NCI-H446 treated with DMSO at 0.1 percent for 48 hours (cell line): Measurements from ENCODE around the gene ZNRF1.
A peak's percentile ranks its signal among the peaks of the same experiment; 100 is the strongest.

ENCODE experiments used
- DNase-seq: peaks from one replicate; lab custom pipeline; 2025; lab: John Stamatoyannopoulos, UW

ZNRF1 gene

DNA sequence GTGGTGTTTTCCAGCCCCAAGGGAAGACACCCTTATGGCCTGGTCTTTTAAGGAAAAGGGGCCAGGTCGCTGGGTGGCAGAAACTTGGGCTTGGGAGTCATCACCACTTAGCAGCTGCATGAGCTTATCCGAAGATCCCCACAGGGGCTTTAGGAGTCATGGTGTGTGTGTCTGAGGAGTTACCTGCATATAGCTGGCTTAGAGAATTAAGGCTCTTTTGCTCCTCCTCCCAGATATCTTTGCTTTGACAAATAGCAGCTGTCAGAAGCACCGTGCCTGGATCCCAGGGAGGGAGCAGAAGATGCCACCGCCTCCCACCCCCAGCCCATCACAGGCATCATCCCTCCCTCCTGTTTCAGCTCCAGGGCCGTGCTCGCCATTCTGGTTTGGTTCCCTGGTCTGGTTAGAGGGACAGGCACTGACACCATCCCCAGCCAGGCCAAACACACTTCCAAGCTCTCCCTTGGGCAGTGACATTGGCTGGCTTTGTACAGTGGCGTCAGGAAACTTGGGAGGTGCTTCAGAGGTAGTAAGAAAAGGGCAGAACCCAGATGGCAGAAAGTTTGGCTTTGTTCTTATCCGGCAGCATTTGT is 100.3 kb downstream of the ZNRF1 start:
- DNase-seq = no peak

DNA sequence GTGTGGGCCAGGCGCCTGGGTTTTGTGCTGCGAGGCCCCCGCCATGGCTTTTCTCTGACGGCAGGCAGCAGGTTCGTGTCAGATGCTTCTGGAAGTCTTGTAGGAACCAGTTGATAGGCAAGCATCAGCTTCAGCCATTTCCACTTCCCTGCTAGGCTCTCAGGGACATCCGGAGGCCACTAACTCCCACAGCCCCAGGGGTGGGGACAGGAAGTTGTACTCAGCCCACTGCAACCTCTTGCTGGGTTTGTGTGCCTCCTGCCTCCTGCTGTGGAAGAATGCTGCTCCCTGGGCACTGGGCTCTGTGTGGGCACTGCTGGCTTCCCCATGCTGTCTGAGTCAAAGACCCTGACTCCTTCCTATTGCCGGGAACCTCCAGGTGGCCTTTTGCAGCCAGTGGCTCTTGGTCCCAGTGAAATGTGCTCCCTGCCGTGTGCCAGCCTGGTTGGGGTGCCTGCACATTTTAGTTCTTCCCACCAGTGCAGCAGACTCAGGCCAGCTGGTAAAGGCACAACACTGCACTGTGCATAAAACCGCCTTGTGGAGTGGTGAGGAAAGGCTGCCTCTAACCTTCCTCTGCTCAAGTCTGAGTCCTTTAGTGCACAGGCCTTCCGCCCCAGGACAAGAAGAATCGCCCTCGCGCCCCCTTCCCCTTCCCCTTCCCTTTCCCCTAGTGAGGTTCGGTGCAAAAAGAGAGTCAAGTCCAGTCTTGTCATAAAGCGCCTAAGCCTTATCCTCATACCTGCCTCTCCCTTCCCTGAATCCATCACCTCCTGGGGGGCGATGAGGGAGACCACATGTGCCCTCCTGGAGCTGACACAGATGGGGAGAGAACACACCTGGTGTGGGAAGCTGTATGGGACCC is 101.1 kb downstream of the ZNRF1 start:
- no peak for DNase-seq

DNA sequence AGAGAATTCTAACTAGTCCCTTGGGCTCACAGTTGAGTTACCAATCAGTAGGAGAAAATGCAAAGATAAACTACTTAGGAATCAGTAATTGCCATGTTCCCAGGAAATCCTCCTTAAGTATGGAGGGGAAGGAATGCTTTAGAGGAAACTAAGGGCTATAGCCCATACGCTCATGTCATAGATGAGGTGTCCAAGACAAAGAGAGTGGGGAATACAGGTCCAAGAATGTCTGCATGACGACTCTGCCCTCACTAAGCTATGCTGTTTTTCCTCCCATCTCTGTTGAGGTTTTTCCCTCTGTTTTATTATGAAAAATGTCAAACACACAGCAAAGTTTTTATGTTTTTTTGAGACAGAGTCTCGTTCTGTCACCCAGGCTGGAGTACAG is 101.8 kb downstream of the ZNRF1 start:
- no peak for DNase-seq

DNA sequence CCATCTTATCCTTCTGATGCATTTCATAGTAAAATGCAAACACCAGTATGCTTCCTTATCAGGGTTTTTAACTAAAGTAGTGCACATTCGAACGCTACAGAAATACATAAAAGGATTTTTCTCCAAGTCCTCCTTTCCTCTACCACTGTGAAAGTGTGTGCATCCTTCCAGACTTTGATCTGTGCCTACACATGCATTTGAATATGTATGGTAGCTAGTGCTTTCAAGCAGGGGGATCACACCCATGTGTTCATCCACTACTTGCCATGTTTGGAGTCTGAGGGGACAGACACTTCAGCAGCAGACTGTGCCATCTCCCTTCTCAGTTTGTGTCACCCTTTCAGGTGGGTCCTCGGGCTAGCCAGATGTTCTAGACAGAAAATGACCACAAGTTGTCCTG is 102.8 kb downstream of the ZNRF1 start:
- DNase-seq = no peak

DNA sequence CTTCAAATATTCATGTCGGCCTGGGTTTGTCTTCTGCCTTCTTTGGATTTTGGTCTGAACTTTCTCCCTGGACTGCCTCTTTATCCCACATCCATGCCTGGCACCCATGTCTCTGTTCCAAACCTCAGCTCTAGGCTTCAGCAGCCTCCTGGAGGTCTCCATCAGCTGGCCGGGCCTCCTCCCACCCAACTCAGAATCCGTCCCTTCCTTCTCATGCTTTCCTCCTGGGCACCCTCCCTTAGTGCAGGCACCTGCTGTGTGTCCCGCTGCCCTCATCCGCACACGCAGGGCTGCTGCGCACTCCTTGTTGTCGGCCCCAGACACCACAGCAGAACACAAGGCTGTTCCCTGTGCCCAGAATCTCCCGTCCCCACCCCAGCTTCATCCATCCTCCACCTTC is 103.8 kb downstream of the ZNRF1 start:
- DNase-seq = no peak

DNA sequence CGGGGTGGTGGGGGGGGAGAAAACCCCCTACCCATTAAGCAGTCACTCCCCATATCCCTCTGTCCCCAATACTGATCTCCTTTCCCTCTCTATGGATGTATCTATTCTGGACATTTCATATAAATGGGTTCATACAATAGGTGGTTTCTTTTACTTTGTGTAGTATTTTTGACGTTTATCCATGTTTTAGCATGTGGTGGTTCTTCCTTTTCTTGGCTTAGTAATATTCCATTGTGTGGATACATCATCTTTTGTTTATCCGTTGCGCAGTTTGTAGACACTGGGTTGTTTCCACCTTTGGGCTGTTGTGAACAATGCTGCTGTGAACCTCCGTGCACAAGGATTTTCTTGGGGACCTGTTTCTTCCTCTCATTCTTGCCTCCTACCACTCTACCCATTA is 105.2 kb downstream of the ZNRF1 start:
- DNase-seq = no peak

DNA sequence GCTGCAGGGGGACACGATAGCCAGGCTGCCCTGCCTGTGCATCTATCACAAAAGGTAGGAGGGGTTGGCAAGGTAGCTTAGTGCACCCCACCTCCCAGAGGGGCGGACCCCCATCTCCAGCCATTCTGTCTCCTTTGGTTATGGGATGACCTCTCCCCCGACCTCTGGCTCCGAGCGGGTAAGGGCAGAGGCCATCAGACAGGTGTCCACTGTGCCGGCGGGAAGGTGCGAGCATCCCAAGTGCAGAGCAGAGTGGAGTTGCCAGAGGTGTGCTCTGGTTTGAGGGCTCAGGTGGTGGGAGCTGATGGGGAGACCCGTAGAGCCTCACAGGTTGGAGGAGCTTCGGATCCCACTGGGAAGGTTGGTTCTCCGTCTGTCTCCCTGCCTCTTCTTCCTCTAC is 106.0 kb downstream of the ZNRF1 start:
- no peak for DNase-seq

DNA sequence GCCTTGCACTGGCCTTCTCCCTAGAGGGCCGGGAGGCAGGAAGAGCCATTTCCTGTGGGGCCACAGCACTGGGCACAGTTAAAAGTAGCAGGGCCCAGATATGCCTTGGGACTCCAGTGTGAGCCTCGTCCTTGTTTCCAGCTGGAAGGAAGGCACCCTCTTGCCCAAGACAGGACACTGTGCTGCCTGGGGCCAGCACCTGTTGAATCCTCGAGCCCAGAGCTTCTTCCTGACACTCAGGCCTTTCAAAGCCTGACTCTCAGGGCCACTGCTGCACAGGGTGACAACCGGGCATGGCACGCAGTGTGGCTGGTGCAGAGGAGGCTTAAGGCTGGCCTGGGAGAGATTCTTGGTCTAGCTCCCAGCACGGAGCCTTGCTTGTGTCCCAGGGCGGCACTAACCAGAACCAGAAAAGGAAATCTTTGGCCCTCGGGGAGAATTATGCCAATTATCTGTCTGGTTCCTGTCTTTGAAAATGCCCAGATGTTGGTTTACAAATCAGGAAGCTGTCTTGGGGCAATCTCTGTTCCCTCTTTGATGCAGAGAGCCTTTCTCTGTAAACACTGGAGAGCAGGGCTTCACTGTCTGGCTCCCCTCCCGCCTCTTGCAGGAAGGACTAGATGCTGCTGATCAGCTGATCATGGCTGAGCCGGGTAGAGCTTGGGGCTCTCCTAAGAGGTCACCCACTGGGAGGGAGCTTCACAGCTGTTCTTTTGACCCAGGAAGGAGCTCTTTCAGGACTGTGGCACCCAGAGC is 106.7 kb downstream of the ZNRF1 start:
- DNase-seq = no peak

DNA sequence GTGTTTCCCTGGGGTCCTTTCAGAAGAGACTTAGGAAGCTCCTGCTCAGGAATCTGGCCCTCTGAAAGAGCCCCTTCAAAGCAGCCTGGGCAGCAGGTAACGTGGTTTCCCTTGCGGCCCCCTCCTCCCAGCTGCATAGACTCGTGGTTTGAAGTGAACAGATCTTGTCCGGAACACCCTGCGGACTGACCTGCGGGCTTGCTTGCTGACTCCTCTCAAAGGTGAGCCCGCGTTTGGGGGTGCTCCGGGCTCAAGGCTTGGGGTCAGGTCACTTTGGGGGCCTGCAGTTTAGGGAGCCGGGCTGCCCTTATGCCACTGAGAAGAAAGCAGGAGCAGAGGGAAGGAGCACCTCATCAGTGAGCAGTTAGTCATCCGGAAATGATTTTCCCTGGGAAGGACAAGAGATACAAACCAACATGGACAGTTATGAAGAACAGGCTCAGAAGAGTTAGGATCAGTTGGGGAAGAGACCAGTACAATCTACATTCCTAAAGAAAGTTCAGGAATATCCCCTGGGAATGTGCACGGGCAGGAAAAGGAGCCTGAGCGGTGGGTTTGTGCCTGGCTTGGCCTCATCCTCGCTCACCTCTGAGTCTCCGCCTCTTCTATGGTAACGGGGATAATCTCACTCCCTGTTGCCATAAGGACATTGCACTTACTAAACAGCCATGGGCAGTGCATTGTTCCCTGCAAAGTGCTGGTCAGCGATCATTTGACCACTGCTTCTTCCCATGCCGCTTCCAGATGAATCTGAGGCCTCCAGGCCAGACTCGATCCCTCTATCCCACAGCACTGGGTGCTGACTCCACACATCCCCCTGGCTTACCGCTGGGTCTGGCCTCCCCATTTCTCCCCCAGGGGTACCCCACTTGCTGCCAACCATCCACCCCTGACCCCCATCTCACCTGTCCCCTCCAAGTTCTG is 107.8 kb downstream of the ZNRF1 start:
- DNase-seq = no peak

DNA sequence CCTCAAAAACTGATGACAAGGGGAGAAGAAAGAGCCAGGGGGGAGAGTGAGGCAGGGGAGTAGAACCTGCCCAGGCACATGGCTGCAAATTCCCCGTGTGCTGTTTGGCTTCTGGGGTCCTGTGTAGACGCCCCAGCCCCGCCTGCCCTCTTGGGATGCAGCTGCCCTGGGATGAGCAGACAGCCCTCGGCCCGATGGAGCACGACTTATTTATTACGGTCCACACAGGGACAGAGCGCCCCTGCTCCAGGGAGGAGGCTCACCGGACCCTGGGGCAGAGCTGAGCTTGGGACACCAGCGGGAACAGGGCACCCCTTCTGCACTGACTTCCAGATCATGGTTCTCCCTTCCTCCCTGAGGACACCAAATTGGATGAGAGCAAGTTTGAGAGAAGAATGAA is 108.7 kb downstream of the ZNRF1 start:
- no peak for DNase-seq

DNA sequence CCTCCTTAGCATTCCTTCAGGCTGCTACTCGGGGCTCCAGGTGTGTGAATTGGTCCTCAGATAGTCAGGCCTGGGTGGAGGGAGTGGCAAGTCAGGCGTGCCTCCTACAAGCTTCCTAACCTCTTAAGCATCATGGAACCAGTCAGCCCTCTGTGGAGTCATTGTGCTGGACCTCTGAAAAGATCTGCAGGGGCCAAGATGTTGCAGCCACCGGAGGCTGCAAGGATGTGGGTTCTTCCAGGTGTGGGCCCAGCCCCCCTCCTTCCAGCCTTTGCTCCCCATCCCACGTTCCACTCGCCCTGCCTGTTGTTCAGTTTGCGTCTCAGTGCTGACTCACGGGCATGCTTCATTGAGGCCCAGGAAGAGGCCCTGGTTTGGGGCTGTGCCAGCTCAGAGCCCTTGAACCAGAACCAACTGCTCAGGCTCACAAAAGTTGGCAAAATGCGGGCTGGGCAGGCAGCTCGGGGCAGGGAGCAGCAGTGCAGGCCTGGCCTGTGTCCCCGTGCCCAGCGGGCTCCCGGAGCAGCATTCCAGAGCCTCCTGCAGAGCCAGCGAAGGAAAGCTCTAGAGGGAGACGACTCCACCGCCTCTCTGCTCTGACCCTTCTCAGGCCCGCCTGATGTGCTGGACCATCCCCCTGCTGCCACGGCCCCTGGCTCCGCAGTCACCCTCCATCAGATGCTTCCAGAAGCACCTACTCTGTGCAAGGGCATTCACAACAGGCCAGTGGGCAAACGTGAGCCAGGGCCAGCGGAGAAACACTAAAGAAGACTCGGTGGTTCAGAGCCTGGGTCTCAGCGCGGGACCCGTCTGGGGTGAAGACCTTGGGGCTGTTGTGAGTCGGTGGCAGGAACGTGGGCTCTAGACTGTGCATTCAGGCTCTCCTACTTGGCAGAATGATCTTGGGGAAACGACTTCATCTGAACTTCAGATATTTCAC is 110.2 kb downstream of the ZNRF1 start:
- peak; percentile 69 for DNase-seq

DNA sequence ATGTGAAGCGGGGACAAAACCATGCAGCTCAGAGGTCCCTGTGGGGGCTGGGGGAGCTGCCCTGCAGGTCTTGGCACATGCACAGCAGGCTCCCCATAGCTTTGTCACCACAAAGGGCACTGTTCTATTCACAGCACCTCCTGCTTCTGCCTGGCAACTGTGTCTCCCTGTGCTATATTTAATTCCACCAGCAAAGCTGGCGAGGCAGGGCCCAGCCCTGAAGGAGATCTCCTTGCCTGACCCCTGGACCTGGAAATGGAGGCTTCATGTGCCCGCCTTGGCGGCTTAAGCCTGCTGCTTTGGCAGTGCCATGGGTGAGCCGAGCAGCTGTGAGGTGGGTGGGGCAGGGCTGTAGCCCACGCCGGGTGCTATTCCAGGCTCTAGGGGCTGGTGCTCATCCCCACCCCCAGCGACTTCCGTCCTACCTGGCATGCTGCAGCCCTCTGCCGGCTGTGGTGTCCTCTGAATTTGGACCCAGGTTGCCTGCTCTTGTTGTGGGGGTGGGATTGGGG is 111.0 kb downstream of the ZNRF1 start:
- peak; percentile 11 for DNase-seq

DNA sequence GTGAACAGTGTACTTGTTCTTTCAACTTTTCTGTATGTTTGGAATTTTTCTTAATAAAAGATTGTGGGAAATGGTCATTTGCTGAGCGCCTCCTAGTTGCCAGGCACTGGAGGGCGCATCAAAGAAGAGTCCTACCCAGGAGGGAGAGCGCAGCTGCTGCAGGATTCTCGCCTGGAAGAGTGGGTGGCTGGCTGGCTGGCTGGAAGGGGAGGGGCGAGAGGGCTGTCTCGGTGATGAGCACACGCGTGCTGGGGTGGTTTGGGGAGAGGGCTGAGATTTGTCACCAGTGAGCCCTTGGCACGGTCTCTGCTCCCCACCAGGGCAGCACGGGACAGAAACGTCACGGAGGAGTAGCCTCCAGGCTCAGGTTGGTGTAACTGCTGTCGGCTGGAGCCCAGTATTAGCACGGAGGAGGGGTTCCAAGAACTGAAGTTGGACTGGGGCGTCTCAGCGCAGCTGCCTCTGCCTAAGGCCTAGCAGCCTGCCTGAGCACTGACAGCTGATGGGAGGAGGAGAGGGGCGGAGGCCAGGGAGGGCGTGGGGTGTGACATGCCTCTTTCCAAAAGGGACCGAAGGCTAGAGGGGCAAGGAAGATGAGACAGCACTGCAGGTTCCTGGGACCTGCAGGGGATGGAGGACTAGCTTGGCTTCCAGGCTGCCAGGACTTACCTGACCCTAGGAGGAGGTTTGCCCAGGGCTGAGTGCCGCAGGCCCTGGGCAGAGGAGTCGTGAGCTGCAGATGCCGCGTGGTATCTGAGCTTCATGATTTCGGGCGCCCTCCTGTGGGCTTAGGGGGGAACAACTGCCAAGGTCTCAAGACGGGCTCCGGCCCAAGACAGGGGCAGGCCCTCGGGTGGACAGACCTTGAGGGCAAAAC is 112.1 kb downstream of the ZNRF1 start:
- DNase-seq = peak; percentile 64

DNA sequence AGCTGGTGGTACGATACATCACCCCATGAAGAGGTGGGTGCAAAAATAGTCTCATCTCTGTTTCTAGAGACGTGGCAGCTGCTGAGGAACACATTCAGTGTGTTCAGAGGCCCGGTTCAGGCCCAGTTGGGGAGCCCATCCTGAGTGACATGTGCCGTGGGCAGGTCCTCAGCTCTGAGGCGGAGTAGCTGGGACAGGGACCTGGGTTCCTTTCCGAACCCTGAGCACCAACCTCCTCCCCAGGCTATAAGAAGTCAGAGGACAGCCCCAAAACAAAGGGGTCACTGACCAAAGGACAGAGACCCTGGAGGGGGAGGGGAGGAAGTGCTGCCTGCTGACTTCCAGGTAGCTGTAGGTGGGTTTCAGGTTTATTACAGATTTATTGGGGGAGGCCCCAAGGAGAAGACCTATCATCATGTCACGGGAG is 112.7 kb downstream of the ZNRF1 start:
- no peak for DNase-seq

DNA sequence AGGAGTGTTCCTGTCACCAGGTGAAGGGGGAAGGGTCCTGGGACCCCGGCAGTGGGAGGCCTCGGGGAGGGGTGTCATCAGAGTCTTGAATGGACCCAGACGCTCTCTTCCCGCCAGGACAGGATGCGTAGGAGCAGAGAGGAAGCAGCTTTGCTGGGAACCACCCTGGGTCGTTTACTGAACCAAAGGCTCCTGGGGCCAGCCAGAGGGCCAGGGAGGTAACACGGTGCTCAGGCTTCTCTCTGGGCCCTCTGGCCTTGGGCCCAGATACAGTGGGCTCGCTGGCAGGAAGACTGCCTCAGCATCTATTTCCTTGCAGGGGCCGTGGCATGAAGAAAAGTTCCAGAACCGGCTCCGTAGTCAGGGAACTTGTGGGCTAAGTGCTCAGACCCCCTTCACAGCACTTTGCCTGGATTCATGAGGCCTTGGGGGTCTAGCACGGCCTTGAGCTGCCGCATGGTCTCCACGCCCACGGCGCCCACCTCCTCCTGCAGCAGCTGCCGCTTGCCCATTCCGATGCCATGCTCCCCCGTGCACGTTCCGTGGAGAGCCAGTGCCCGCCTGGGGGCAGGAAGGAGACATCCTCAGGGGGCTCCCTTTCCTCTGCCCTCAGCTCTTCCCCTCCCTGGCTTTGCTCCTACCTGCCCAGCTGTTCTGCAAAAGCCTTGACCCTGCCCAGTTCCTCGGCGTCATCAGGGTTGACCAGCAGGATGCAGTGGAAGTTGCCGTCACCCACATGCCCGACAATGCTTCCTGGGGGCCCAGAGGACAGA is 113.3 kb downstream of the ZNRF1 start:
- DNase-seq = no peak

DNA sequence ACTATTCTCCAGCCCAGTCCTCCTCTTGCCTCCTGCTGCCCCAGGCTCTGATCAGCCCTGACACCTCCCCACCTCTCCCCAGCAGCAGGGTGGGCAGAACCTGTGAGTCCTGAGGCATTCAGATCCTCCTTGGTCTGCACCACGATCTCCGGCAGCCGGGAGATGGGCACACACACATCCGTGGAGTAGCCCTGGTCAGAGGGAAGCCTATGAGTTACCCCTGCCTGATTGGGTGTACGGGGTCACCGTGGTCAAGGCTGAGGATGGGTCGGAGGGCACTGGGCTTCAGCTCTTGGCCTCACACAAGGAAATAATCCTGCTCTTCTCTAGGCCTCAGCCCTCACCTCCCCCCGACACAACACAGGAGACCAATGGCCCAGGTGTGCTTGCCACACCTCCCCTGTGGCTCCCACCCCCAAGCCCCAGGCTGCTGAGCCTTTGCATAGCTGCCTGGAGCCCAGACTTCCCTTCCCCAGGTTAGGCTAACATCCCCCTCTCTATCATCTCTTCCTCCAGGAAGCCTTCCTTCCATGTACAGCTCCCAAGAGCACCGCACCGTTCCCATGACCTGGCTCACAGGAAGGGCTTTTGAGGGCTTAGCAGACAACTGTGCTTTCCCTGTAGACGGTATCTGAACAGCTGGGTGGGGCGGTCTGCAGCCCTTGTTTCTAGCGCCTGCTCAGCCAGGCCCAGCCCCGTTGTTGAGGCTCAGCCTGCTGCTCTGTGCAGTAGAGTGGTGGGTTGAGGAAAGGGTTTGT is 114.1 kb downstream of the ZNRF1 start:
- DNase-seq = no peak

DNA sequence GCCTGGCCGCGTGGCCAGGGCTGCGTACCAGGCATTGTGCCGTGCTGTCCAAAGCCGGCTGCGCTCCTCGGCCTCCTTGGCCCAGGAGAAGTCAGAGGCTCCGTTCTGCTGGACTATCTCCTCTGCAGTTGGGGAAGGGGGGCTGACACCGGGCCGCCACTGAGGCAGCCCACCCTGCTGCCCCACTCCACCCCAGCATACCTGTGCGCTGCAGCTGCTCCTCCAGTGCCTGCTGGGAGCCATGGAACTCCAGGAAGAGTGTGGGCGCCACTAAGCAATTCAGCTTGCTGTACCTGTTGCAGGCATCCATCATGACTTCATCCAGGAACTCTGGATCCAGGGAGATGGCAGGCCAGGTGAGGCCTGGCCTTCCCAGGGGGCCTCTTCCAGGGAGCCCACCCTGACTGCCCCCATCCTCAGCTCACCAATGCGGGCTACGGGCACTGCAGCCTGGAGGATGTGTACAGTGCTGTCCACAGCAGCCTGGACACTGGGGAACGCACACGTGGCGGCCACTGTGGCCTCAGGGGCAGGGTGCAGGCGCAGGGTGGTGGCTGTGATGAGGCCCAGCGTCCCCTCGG is 114.8 kb downstream of the ZNRF1 start:
- DNase-seq = no peak
